ENCODE results near the gene ZNF750.

DNA sequence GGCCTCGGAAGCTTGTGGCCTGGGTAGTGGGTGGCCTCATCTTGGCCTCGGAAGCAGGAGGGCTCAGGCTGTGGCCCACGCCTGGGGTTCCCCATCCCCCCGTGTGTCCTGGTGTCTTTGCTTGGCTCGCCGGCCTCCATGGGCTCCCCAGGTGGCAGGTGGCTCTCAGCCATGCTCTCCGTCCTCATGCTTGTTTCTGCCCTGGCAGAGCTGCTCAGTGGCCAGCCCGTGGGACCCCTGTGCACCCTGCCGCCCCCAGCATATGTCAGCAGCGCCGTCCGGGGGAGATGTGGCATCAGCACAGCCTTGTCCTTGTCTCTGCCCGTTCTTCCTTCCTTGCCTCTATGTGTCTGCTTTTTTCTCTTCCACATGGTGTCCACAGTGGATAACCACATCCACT lies 49.4 kb downstream of the ZNF750 start:
- TF ChIP-seq POLR2A (IDR thresholded peaks at IDR 0.05; ENCODE audit: low read depth, low read length) (no peak), POLR2AphosphoS5 (IDR thresholded peaks at IDR 0.05; ENCODE audit: low read depth, low read length) (no peak)

Measured in GM12891 (cell line).